C1 segment of cervical spinal cord (tissue), 14 donors: ENCODE data around the gene PAX2.

Experiments used
- DNase-seq, 14 donors: peaks; one replicate each; lab custom pipeline; 2025; lab: John Stamatoyannopoulos, UW

PAX2 gene

GRCh38 chr10:100751211-100751933 lies 6.0 kb downstream of the PAX2 start:
- DNase-seq, result no peak

GRCh38 chr10:100755821-100756220 lies 10.4 kb downstream of the PAX2 start:
- DNase-seq, result no peak

- DNase-seq, result no peak
Measured at GRCh38 chr10:100759331-100759730, 13.9 kb downstream of the PAX2 start.

- DNase-seq, result no peak
Measured at GRCh38 chr10:100760726-100761125, 15.3 kb downstream of the PAX2 start.

GRCh38 chr10:100761191-100761590 lies 15.8 kb downstream of the PAX2 start:
- DNase-seq, result no peak

GRCh38 chr10:100763043-100763747 lies 17.8 kb downstream of the PAX2 start:
- no peak for DNase-seq

- no peak for DNase-seq
Measured at GRCh38 chr10:100766693-100767421, 21.5 kb downstream of the PAX2 start.

- no peak for DNase-seq
Measured at GRCh38 chr10:100767422-100767775, 22.0 kb downstream of the PAX2 start.

GRCh38 chr10:100769481-100769880 lies 24.1 kb downstream of the PAX2 start:
- DNase-seq, result no peak

GRCh38 chr10:100773646-100774045 lies 28.3 kb downstream of the PAX2 start:
- no peak for DNase-seq

- no peak for DNase-seq
Measured at GRCh38 chr10:100774223-100774622, 28.8 kb downstream of the PAX2 start.

- no peak for DNase-seq
Measured at GRCh38 chr10:100774876-100775275, 29.5 kb downstream of the PAX2 start.

- DNase-seq, result no peak
Measured at GRCh38 chr10:100775386-100775785, 30.0 kb downstream of the PAX2 start.

GRCh38 chr10:100775871-100776270 lies 30.5 kb downstream of the PAX2 start:
- DNase-seq, result no peak

GRCh38 chr10:100776671-100777070 lies 31.3 kb downstream of the PAX2 start:
- DNase-seq, result no peak

GRCh38 chr10:100779329-100779728 lies 33.9 kb downstream of the PAX2 start:
- DNase-seq, result no peak

- DNase-seq, result no peak
Measured at GRCh38 chr10:100780324-100780723, 34.9 kb downstream of the PAX2 start.

GRCh38 chr10:100781145-100781665 lies 35.8 kb downstream of the PAX2 start:
- no peak for DNase-seq

GRCh38 chr10:100782461-100783244 lies 37.3 kb downstream of the PAX2 start:
- DNase-seq, result no peak

GRCh38 chr10:100784126-100784525 lies 38.7 kb downstream of the PAX2 start:
- DNase-seq, result no peak

GRCh38 chr10:100786591-100786990 lies 41.2 kb downstream of the PAX2 start:
- no peak for DNase-seq
